ENCODE measurements around the gene MTCH1. TPM values are rescaled to one million over a fixed set of nuclear protein-coding genes. Genes with fewer than 3 reads are reported as not detected.

The MTCH1 gene
- total and polyA plus RNA-seq, 2 experiments from 2014 or later: 108 to 271 TPM

DNA sequence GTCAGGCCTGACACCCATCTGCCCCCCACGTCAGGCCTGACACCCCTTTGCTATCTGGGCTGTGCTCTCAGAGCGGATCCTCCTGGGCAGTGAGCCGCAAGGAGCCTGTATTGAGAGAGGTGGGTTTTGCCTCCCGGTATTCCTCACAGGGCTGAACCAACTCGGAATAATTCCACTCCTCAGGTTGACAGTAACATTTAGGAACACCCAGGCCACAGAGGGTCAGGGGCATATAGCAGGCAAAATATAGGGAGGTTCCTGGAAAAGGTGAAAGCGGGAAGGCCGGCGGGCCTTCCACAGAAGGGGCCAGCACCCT, 12.7 kb upstream of the MTCH1 start (continued):
- TF ChIP-seq, protein P1, sequence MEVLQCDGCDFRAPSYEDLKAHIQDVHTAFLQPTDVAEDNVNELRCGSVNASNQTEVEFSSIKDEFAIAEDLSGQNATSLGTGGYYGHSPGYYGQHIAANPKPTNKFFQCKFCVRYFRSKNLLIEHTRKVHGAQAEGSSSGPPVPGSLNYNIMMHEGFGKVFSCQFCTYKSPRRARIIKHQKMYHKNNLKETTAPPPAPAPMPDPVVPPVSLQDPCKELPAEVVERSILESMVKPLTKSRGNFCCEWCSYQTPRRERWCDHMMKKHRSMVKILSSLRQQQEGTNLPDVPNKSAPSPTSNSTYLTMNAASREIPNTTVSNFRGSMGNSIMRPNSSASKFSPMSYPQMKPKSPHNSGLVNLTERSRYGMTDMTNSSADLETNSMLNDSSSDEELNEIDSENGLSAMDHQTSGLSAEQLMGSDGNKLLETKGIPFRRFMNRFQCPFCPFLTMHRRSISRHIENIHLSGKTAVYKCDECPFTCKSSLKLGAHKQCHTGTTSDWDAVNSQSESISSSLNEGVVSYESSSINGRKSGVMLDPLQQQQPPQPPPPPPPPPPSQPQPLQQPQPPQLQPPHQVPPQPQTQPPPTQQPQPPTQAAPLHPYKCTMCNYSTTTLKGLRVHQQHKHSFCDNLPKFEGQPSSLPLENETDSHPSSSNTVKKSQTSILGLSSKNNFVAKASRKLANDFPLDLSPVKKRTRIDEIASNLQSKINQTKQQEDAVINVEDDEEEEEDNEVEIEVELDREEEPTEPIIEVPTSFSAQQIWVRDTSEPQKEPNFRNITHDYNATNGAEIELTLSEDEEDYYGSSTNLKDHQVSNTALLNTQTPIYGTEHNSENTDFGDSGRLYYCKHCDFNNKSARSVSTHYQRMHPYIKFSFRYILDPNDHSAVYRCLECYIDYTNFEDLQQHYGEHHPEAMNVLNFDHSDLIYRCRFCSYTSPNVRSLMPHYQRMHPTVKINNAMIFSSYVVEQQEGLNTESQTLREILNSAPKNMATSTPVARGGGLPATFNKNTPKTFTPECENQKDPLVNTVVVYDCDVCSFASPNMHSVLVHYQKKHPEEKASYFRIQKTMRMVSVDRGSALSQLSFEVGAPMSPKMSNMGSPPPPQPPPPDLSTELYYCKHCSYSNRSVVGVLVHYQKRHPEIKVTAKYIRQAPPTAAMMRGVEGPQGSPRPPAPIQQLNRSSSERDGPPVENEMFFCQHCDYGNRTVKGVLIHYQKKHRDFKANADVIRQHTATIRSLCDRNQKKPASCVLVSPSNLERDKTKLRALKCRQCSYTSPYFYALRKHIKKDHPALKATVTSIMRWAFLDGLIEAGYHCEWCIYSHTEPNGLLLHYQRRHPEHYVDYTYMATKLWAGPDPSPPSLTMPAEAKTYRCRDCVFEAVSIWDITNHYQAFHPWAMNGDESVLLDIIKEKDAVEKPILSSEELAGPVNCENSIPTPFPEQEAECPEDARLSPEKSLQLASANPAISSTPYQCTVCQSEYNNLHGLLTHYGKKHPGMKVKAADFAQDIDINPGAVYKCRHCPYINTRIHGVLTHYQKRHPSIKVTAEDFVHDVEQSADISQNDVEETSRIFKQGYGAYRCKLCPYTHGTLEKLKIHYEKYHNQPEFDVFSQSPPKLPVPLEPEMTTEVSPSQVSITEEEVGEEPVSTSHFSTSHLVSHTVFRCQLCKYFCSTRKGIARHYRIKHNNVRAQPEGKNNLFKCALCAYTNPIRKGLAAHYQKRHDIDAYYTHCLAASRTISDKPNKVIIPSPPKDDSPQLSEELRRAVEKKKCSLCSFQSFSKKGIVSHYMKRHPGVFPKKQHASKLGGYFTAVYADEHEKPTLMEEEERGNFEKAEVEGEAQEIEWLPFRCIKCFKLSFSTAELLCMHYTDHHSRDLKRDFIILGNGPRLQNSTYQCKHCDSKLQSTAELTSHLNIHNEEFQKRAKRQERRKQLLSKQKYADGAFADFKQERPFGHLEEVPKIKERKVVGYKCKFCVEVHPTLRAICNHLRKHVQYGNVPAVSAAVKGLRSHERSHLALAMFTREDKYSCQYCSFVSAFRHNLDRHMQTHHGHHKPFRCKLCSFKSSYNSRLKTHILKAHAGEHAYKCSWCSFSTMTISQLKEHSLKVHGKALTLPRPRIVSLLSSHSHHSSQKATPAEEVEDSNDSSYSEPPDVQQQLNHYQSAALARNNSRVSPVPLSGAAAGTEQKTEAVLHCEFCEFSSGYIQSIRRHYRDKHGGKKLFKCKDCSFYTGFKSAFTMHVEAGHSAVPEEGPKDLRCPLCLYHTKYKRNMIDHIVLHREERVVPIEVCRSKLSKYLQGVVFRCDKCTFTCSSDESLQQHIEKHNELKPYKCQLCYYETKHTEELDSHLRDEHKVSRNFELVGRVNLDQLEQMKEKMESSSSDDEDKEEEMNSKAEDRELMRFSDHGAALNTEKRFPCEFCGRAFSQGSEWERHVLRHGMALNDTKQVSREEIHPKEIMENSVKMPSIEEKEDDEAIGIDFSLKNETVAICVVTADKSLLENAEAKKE (CRISPR knock-in tag; IDR thresholded peaks at IDR 0.05): no peak
- TF ChIP-seq POLR2AphosphoS5 (IDR thresholded peaks at IDR 0.05; ENCODE audit: low read depth) (no peak), NANOG (IDR thresholded peaks at IDR 0.05; ENCODE audit: borderline replicate concordance) (no peak), JUNB (IDR thresholded peaks at IDR 0.05; ENCODE audit: unreplicated experiment) (no peak)

DNA sequence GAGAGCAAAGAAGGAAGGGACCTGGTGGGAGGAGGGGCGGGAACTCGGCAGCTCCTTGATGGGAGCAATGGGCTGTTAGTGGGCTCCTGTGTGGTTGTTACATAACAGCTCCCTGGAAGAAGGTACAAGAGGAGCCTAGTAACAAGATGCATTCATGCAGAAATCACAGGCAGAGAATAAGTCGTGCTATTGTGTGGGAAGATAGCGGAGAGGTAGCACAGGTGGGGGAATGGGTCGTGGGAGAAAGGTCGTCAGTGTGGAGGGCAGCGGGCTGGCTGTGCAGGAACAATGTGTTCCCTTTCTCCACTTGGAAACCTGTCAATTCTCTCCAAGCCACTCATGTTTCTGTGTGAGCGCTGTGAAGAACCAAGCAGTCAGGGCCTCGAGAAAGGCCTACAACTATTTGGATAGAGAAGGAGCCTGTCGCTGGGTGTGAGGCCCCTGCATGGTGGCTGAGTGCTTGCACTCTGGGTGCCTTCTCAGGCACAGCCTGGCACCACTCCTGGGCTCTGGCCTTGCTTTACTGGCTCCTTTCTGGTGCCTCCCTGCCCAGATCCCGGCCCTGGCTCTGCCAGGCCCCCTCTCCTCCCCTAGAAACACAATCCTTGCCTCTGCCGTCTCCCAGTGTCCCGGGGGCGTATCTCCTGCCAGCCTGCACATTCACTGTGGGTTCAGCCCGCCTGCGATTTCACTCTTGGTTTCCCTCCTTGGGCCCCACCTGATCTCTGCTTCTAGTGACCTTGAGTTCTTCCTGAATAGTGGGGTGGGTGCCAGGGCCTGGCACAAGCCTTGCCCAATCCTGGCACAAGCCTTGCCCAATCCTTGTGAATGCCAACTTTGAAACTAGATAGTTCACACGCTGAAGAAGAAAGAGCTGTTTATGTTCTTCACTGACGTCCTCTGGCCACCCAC, 12.1 kb upstream of the MTCH1 start:
- no peaks in the 10 kb centered on the region for H3K79me2 ChIP-seq (replicated peaks; ENCODE audit: insufficient read depth)
- peak; percentile 49 for ATAC-seq
- Mint-ChIP-seq H3K4me1 (peaks cover 25% of the 10 kb centered on the region), H3K27me3 (ENCODE audit: insufficient read depth, low read depth, poor library complexity) (peaks cover 20% of the 10 kb centered on the region), H3K4me3 (no peak overlapping the region), H3K9me3 (no peaks in the 10 kb centered on the region), H3K36me3 (ENCODE audit: low read depth) (no peaks in the 10 kb centered on the region; the same call in 2 of the 3 replicates), H3K27ac (no peak overlapping the region; the same call in 1 of the 2 replicates)
- no peak overlapping the region for H3K27ac ChIP-seq (ENCODE audit: low read depth)
- H3F3A ChIP-seq (replicated peaks; ENCODE audit: low read depth): no peaks in the 10 kb centered on the region
- H4K20me1 ChIP-seq (replicated peaks; ENCODE audit: insufficient read depth): no peaks in the 10 kb centered on the region
- no peaks in the 10 kb centered on the region for H3K36me3 ChIP-seq (ENCODE audit: insufficient read depth)
- no peak overlapping the region for H3K4me2 ChIP-seq
- no peak overlapping the region for H3K4me3 ChIP-seq
- no peak for DNase-seq (ENCODE audit: low spot score)
- no peaks in the 10 kb centered on the region for H3K4me1 ChIP-seq (ENCODE audit: insufficient read depth)
- peak overlapping the region; percentile 86 for H2AFZ ChIP-seq
- no peaks in the 10 kb centered on the region for H3K27me3 ChIP-seq (ENCODE audit: insufficient read depth)
- H3K9me2 ChIP-seq (ENCODE audit: insufficient read depth): no peaks in the 10 kb centered on the region
- TF ChIP-seq, protein P2, sequence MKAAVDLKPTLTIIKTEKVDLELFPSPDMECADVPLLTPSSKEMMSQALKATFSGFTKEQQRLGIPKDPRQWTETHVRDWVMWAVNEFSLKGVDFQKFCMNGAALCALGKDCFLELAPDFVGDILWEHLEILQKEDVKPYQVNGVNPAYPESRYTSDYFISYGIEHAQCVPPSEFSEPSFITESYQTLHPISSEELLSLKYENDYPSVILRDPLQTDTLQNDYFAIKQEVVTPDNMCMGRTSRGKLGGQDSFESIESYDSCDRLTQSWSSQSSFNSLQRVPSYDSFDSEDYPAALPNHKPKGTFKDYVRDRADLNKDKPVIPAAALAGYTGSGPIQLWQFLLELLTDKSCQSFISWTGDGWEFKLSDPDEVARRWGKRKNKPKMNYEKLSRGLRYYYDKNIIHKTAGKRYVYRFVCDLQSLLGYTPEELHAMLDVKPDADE (IDR thresholded peaks at IDR 0.05): no peak
- TF ChIP-seq CREB1 (CRISPR knock-in tag; IDR thresholded peaks at IDR 0.05; ENCODE audit: low read depth): no peak
- TF ChIP-seq, protein P3, sequence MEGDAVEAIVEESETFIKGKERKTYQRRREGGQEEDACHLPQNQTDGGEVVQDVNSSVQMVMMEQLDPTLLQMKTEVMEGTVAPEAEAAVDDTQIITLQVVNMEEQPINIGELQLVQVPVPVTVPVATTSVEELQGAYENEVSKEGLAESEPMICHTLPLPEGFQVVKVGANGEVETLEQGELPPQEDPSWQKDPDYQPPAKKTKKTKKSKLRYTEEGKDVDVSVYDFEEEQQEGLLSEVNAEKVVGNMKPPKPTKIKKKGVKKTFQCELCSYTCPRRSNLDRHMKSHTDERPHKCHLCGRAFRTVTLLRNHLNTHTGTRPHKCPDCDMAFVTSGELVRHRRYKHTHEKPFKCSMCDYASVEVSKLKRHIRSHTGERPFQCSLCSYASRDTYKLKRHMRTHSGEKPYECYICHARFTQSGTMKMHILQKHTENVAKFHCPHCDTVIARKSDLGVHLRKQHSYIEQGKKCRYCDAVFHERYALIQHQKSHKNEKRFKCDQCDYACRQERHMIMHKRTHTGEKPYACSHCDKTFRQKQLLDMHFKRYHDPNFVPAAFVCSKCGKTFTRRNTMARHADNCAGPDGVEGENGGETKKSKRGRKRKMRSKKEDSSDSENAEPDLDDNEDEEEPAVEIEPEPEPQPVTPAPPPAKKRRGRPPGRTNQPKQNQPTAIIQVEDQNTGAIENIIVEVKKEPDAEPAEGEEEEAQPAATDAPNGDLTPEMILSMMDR (conservative IDR thresholded peaks at IDR 0.05; ENCODE audit: low read depth in 2 of 2): no peak
- TF ChIP-seq EZH2 (IDR thresholded peaks at IDR 0.05; ENCODE audit: low read depth, unreplicated experiment): no peak
- no peak for TF ChIP-seq JUNB (IDR thresholded peaks at IDR 0.05; ENCODE audit: unreplicated experiment)
- TF ChIP-seq STAT1 (IDR thresholded peaks at IDR 0.05; ENCODE audit: unreplicated experiment): no peak
- no peak for TF ChIP-seq POLR2AphosphoS5 (IDR thresholded peaks at IDR 0.05; ENCODE audit: low read depth)
